H1 (cell line): ENCODE measurements around the gene PIEZO1.

Experiments used
- CTCF ChIP-seq, 3 experiments: IDR thresholded peaks; 1 replicate in 2 of 3; 2 replicates in 1 of 3; pipeline versions ENCODE4 v1.5.1 to v1.6.1; 2011; ENCODE audit warnings: low read length in 3 of 3, mild to moderate bottlenecking in 3 of 3, inconsistent platforms in 2 of 3, low read depth in 1 of 3, moderate library complexity in 1 of 3; ENCODE audit not compliant: insufficient read depth in 1 of 3; ENCODE audit errors: control extremely low read depth in 1 of 3
- NRF1 ChIP-seq: IDR thresholded peaks from 2 replicates; pipeline ENCODE4 v1.6.1; 2011; ENCODE audit warnings: mild to moderate bottlenecking, low read depth, low read length, improper control_type of control experiment
- SP1 ChIP-seq: IDR thresholded peaks from 2 replicates; pipeline ENCODE4 v1.6.1; 2011; ENCODE audit warnings: low read depth, low read length

- TF ChIP-seq CTCF (IDR thresholded peaks at IDR 0.05; ENCODE audit: control extremely low read depth in 1 of 3, insufficient read depth in 1 of 3, low read depth in 1 of 3, low read length in 3 of 3) (no peak), NRF1 (no peak), SP1 (no peak)
Observed at GRCh38 chr16:88731699-88732098, 53.3 kb downstream of the PIEZO1 start.
